GM12801 (cell line): ENCODE data around the gene PCBP4.

Source experiments
- CTCF ChIP-seq: IDR thresholded peaks from one replicate; pipeline ENCODE4 v1.5.1; 2011; ENCODE audit warnings: control low read depth; ENCODE audit not compliant: insufficient read length; ENCODE audit errors: extremely low read depth

Gene PCBP4

DNA sequence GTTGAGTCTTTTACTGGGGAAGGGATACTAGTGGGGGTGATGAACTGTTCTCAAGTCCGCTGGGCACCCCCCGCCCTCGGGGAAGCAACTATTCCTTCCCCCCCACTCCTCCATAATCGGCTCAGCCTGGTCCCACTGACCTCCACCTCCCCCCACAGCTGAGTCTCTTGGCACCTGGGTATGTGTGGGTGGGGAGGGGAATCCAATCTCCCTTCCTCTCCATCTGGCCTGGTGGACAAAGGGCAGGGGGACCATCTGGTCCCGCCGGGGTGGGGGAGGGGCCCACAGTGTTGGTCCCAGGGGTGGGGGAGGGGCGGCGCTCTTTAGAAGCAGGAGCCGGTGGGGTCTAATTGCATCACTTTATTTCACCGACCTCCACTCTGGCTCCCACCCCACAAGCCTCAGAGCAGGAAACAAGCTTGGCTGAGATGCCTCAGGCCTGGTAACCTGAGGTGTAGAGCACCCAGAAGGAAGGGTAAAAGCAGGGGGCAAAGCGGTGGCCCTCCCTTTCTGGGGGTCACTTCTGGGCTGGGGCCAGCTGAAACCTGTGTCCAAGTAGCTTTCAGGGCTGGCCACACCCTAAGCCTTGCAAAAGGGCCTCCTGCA, 1.0 kb upstream of the PCBP4 start:
- TF ChIP-seq CTCF: no peak

DNA sequence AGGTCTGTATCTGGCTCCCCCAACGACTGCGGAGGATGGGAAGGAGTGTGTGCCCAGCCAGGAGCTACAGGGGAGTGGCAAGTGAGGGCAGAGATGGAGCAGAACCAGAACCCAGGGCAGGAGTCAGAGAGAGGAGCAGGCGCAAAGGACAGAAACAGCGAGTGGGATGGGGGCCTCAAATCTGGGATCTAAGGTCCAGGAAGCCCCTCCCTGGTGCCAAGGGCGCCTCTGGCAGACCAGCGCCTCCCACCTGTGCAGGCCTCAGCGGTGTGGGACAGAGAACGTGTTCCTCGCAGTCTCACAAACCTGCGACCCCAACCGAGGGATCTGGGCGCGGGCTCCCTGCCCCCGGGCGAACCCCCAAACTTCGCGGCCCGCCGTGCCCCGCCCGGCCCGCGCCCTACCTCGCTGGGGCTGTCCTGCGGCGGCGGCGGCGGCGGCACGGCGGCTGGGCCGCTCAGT, 301 bp downstream of the PCBP4 start:
- no peak for TF ChIP-seq CTCF

GRCh38 chr3:51966486-51966885, 768 bp downstream of the PCBP4 start:
- no peak for TF ChIP-seq CTCF

DNA sequence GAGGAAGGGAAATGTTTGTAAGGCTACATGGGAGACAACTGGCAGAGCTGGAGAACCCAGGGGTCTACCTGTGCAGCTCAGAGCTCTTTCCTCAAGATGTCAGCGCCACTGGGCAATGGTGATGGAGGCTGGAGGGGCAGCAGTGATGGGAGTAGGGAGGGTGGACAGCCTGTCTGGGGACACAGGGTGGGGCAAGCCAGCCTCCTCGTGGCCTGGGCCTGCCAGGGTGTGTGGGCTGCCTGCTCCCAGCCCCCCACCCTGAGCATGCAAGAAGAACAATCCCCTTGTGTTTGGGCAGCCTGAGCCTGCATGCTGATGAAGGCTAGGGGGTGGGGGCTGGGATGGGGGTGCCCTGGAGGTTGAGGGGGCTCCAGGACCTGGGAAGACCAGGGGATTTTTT, 1.2 kb downstream of the PCBP4 start:
- no peak for TF ChIP-seq CTCF

GRCh38 chr3:51964521-51964920, 2.7 kb downstream of the PCBP4 start:
- TF ChIP-seq CTCF: no peak

GRCh38 chr3:51963951-51964451, 3.3 kb downstream of the PCBP4 start:
- no peak for TF ChIP-seq CTCF

DNA sequence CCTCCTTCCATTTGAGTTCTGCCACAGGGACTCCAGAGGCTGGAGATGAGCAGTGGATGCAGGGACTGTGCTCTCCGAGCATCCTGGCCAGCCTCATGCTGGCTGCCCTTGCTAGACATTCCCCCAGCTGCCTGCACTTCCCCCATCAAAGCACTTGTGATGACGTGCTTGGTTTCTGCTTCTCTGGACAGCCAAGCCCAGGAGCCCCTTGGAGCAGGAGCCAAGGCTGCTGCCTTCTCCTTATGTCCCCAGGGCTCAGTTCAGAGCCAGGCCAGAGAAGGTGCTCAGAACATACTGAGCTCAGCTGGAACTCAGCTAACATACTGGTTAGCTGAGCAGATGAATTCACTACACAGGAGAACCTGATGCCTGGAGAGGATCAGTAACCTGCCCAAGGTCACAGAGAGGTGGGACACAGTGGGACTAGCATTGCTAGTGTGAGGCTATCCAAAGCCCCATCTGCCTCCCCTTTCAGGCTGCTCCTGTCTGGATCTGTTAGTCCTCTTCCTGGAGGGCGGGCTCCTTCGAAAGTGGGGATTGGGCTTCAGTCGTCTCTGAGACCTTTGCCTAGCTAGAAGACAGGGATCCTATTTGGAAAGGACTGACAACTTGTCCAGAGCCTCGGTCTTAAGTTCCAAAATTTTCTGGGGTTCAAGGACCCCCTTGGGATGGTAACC, 4.3 kb downstream of the PCBP4 start:
- TF ChIP-seq CTCF: no peak
